Neural crest cell (in vitro differentiated cells): ENCODE data around the gene ATRNL1. TPM values are rescaled to one million over a fixed set of nuclear protein-coding genes. Genes with fewer than 3 reads are reported as not detected.

Experiments used
- DNase-seq: peaks from one replicate; pipeline ENCODE4 v3.0.0; 2021; ENCODE audit warnings: low read depth, mixed read lengths, low spot score
- H3K27ac Mint-ChIP-seq: one replicate; pipeline ENCODE4 v1.8.0; 2021; ENCODE audit warnings: mild to moderate bottlenecking, mixed read lengths; ENCODE audit not compliant: unreplicated experiment
- H3K27me3 Mint-ChIP-seq: 2 replicates; pipeline ENCODE4 v1.8.0; 2021; ENCODE audit warnings: low read depth, mild to moderate bottlenecking, mixed read lengths
- H3K36me3 Mint-ChIP-seq: 2 replicates; pipeline ENCODE4 v1.8.0; 2021; ENCODE audit warnings: low read depth, mild to moderate bottlenecking, mixed read lengths
- H3K4me1 Mint-ChIP-seq: 2 replicates; pipeline ENCODE4 v1.8.0; 2021; ENCODE audit warnings: mixed read lengths
- H3K4me3 Mint-ChIP-seq: one replicate; pipeline ENCODE4 v1.8.0; 2021; ENCODE audit warnings: mild to moderate bottlenecking, mixed read lengths
- H3K9me3 Mint-ChIP-seq: 2 replicates; pipeline ENCODE4 v1.8.0; 2021; ENCODE audit warnings: mixed read lengths
- CTCF ChIP-seq: fragments of 200-600 bp; sonication (generic); conservative IDR thresholded peaks from 2 replicates; pipeline ENCODE4 v1.5.0; 2021; ENCODE audit warnings: antibody characterized with exemption, mild to moderate bottlenecking
- total RNA-seq: library from RNA; stranded (reverse); gene quantifications from 2 replicates; pipeline ENCODE4 v1.2.1, GENCODE V29; 2021

Gene ATRNL1
- total RNA-seq, 1 donor from 2014 or later: 46.9 TPM

DNA sequence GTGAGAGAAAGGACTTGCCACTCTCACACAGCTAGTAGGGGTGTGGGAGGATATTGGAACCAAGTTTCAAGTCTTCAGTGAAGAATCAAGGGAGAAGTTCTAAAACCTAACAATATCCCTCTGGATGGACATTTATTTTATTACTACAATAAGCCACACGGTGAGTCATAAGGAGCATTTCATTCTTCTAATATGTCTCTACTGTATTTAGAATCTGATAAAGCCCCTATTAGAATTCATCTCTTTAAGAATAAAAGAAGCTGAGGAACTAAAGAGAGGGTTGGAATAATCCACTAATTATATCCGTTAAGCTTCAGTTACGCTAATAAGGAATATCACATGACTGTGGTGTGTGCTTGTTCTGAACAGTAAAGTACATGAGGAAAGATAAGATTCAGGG lies 40.9 kb upstream of the ATRNL1 start:
- no peak for TF ChIP-seq CTCF
- H3K36me3 Mint-ChIP-seq: no peaks in the 10 kb centered on the region

DNA sequence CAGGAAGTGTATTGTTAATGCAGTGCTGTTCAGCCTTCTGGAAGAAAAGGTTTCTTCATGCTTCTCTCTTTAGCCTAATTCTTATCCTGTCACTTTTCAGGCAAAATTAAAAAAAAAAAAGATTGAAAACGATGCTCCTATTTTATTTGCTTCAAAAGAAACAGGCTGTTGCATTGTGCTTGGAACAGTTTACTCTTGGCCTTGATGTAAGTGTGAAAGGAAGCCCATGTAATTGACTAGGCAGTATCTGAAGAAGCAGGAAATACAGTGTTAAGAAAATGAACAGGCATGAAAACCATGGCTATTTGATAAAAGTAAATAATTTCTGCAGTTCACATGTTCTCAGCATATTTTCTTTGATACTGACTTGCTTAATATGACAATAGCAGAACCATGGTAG lies 40.4 kb upstream of the ATRNL1 start:
- peaks cover 24% of the 10 kb centered on the region for H3K4me1 Mint-ChIP-seq
- H3K36me3 Mint-ChIP-seq: no peaks in the 10 kb centered on the region
- no peak overlapping the region for H3K4me3 Mint-ChIP-seq
- H3K27ac Mint-ChIP-seq: no peak overlapping the region
- H3K27me3 Mint-ChIP-seq: no peaks in the 10 kb centered on the region
- no peaks in the 10 kb centered on the region for H3K9me3 Mint-ChIP-seq
- no peak for DNase-seq
- TF ChIP-seq CTCF: no peak

More for the DNA sequence above, 40.9 kb upstream of the ATRNL1 start:
- DNase-seq: no peak
- H3K4me1 Mint-ChIP-seq: peaks cover 24% of the 10 kb centered on the region
- no peak overlapping the region for H3K4me3 Mint-ChIP-seq
- H3K27me3 Mint-ChIP-seq: no peaks in the 10 kb centered on the region
- no peak overlapping the region for H3K27ac Mint-ChIP-seq
- no peaks in the 10 kb centered on the region for H3K9me3 Mint-ChIP-seq

DNA sequence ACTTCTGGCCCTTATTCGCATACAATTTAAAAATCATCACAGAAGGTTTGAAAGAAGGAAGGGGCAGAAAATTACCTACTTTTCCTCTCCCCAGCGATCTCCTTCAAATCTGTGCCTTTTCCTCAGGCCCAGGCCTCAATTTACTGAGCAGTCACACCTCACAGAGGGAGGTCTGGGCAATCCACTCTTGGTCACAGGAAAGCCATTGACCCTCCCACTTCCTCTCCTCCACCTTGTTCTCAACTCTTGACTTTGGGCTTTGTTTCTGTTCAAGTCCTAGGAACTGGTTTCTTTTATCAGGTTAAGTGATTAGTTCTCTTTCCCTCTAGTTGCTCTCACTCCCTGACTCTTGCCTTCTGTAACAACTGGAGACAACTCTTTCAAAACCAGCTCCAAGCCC lies 37.0 kb upstream of the ATRNL1 start:
- Mint-ChIP-seq H3K27me3 (no peaks in the 10 kb centered on the region), H3K27ac (no peak overlapping the region), H3K9me3 (no peaks in the 10 kb centered on the region), H3K4me3 (no peak overlapping the region), H3K36me3 (no peaks in the 10 kb centered on the region), H3K4me1 (peaks cover 16% of the 10 kb centered on the region)
- TF ChIP-seq CTCF: no peak
- DNase-seq: no peak

DNA sequence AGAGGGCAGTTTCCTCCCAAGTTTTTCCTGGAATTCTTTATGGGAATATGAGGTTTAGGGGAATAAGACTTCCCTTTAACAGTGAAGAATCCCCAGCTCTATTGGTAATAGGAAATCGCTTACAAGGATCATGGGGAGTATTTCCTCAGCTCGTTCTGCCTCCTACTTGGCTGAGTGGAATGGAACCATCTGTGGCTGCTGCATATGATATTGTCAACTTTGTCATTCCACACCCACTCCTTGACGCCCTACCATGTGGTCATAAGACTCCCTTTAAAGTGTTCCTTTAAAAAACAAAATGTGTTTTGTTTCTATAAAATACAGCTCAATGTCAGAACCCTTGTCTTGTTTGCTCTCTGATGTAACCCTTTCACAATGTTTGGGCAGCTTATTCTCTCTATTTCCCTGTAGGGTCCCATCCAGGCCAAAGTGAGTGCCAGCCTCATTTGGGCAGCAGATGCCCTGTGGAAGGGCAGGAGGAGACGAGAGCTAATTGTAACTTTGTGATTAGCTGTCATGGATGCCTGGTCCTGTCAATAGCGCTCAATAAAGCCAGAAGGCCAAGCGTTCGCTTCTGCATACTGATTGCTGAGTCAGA lies 33.8 kb upstream of the ATRNL1 start:
- Mint-ChIP-seq H3K4me3 (no peak overlapping the region), H3K27me3 (no peaks in the 10 kb centered on the region), H3K36me3 (no peaks in the 10 kb centered on the region), H3K27ac (no peak overlapping the region), H3K4me1 (no peaks in the 10 kb centered on the region), H3K9me3 (no peaks in the 10 kb centered on the region)
- DNase-seq: no peak
- TF ChIP-seq CTCF: no peak

DNA sequence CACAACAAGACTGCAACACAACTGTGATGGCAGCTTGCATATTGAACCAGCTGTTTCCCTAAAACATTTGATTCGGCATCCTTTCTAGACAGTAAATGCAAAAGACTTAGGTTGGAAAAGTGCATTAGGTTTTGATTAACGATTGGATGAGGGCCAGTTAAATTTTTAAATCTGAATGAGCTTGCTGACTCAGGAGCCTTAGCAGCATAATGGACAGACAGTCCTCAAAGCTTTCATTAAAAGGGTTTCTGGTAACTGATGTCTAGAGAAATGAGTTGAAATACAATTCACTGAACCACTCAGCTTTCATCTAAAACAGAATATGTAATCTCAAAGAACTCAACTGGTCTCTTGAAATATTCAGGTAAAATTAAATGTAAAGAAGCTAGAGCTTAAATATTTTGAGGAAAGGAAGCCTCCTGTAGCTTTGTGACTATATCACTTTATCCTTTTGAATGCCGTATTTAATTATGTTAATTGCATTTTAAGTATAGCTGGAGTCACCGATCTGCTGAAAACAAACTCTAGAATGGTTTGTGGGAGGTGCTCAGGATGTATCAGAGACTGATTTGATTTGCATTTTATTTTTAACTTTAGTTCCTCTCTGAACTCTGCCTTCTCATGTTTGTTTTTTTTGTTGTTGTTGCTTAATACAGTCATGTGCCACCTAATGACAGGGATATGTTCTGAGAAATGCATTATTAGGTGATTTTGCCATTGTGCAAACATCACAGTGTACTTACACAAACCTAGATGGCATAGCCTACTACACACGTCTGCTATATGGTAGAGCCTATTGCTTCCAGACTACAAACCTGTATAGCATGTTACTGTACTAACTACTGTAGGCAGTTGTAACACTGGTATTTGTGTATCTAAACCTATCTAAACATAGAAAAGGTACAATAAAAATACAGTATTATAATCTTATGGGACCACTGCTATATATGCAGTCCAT lies 29.2 kb upstream of the ATRNL1 start:
- TF ChIP-seq CTCF: no peak
- Mint-ChIP-seq H3K27ac (no peak overlapping the region), H3K27me3 (no peaks in the 10 kb centered on the region), H3K4me1 (no peaks in the 10 kb centered on the region), H3K36me3 (no peaks in the 10 kb centered on the region), H3K4me3 (no peak overlapping the region), H3K9me3 (no peaks in the 10 kb centered on the region)
- no peak for DNase-seq
